Right lobe of liver (tissue), 6 donors: Measurements from ENCODE around the gene LRRN2. TPM values are rescaled to one million over a fixed set of nuclear protein-coding genes. Genes with fewer than 3 reads are reported as not detected.
"Not testable (repeated sequence)": the region's sequence is repeated elsewhere in the genome, so short reads cannot be mapped to it uniquely, and the experiment has no call there.

Experiments used
- ATAC-seq, 4 donors: fragments of 200-7000 bp; cut with Tn5 transposase; one replicate each; pipeline ENCODE4 v1.9.1; 2020; ENCODE audit warnings: mild to moderate bottlenecking in 4 of 4, moderate library complexity in 4 of 4
- DNase-seq, 3 donors: peaks; one replicate each; pipeline ENCODE4 v3.0.0-alpha.2; 2020
- H3K27ac ChIP-seq, 3 donors: fragments of 200-600 bp; one replicate each; pipeline ENCODE4 v1.8.0; 2022
- H3K27me3 ChIP-seq, 2 donors: fragments of 200-600 bp; one replicate each; pipeline ENCODE4 v1.8.0; 2022
- H3K36me3 ChIP-seq, 4 donors: fragments of 200-600 bp; sonication (generic) in 1 of 4; one replicate each; pipeline versions ENCODE4 v1.5.1 to v1.8.0; 2017 to 2022; ENCODE audit warnings: control low read depth in 1 of 4
- H3K4me1 ChIP-seq, 4 donors: fragments of 200-600 bp; sonication (generic) in 1 of 4; one replicate each; pipeline versions ENCODE4 v1.5.1 to v1.8.0; 2017 to 2022; ENCODE audit warnings: control low read depth in 1 of 4
- H3K4me3 ChIP-seq, 3 donors: fragments of 200-600 bp; one replicate each; pipeline ENCODE4 v1.8.0; 2022
- H3K9me3 ChIP-seq, 4 donors: fragments of 200-600 bp; sonication (generic) in 1 of 4; one replicate each; pipeline versions ENCODE4 v1.5.1 to v1.8.0; 2017 to 2022; ENCODE audit warnings: control low read depth in 1 of 4
- CTCF ChIP-seq, 4 donors: fragments of 200-600 bp in 3 of 4; fragments of 450-650 bp in 1 of 4; IDR thresholded peaks; one replicate each; pipeline versions ENCODE4 v1.5.1 to v1.8.0; 2016 to 2022; ENCODE audit warnings: antibody characterized with exemption in 4 of 4, mild to moderate bottlenecking in 2 of 4
- POLR2A ChIP-seq: fragments of 450-650 bp; IDR thresholded peaks from one replicate; pipeline ENCODE4 v1.6.1; 2017; ENCODE audit warnings: antibody characterized with exemption, mild to moderate bottlenecking
- WGBS: methylation state at CpG from one replicate; pipeline ENCODE4 v1.1.6; 2018; ENCODE audit warnings: low coverage, low lambda C conversion rate; ENCODE audit not compliant: insufficient coverage; ENCODE audit errors: missing lambda C conversion rate; 5-methylcytosine and 5-hydroxymethylcytosine counted together
- intact Hi-C, 2 donors: fragments of 100-400 bp; cut with DNase I; formaldehyde crosslinking; loops; one replicate each; pipeline versions ENCODE4 v1.11.2 to v1.14.1; 2022
- total RNA-seq, 6 experiments: library from RNA; depleted of rRNA in 2 of 6; stranded (reverse); fragments of >200 nt in 2 of 6; fragmentation: NEBNext Ultra II Directional in 3 of 6; extraction: Animal tissue kit (Norgen Biotek cat#: 25700) in 3 of 6; gene quantifications; one replicate each; pipeline versions ENCODE4 v1.1.0 to v1.2.4, GENCODE V29; 2016 to 2023
- donor health status: DM: no; HTN: yes; CAD: no.
- donor health status: DM: no; HTN: no; CAD: no.
- donor health status: DM: no; HTN: no; CAD: no.
- donor health status: DM: no; HTN: yes; CAD: no.
- donor health status: DM: no; HTN: yes; CAD: no.

The LRRN2 gene
- total RNA-seq, 6 experiments from 2014 or later, result 0.07 to 0.78 (median 0.25) TPM

GRCh38 chr1:204692841-204693356 lies 7.4 kb upstream of the LRRN2 start:
- TF ChIP-seq POLR2A, result no peak
- TF ChIP-seq CTCF (IDR thresholded peaks at IDR 0.05), result no peak
- ATAC-seq, result no peak
- no peak for DNase-seq
- intact Hi-C loops, result no loop called here
- Histone ChIP-seq H3K9me3 (no peaks in the 10 kb centered on the region), H3K27ac (no peak overlapping the region), H3K36me3 (no peaks in the 10 kb centered on the region), H3K27me3 (no peaks in the 10 kb centered on the region), H3K4me3 (no peak overlapping the region), H3K4me1 (peaks cover 0 to 6% (median 0%) of the 10 kb centered on the region in 4 donors)
- 67% methylated on average over 6 of the region's 7 CpGs for WGBS

DNA sequence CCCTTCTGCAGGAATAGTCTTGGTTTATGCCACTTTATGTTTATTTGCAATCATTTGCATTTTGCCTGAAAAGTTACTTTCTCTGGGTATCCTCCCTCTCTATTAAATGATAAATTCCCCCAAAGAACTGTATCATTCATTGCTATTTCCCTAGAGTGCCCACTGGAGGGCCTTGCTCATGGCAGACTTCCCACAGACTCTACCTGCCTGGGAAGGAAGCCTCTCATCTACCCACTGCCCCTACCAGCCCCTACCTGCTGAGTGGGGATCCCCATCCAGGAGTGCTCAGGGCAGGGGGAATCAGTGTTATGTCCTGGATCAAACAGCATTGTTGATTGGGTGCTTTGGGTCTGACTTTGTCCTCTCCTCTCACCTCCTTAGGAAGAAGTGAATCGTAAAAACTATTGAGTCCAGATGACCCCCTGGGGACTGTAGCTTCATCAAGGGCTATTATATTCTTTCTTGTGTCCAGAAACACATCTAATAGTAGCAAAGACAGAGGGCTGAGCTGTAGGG lies 6.8 kb upstream of the LRRN2 start:
- no peak for DNase-seq
- WGBS, result 90% methylated on average over 1 of the region's 1 CpG
- peak in 2 of 4 donors; percentile 20 to 44 for ATAC-seq
- H3K4me1 ChIP-seq, result peaks cover 0 to 3% (median 0%) of the 10 kb centered on the region in 4 donors
- intact Hi-C loops, result no loop called here
- no peak overlapping the region for H3K27ac ChIP-seq
- no peak overlapping the region for H3K4me3 ChIP-seq
- no peaks in the 10 kb centered on the region for H3K27me3 ChIP-seq
- no peak for TF ChIP-seq POLR2A
- peak in 2 of 4 donors; percentile 18 to 21 for TF ChIP-seq CTCF (IDR thresholded peaks at IDR 0.05)
- no peaks in the 10 kb centered on the region for H3K36me3 ChIP-seq
- H3K9me3 ChIP-seq, result no peaks in the 10 kb centered on the region

- intact Hi-C loops, H3K9me3 ChIP-seq, H3K27me3 ChIP-seq, ATAC-seq, H3K4me1 ChIP-seq, H3K36me3 ChIP-seq, H3K4me3 ChIP-seq, H3K27ac ChIP-seq, DNase-seq: not testable (repeated sequence)
- WGBS, result 73% methylated on average over 6 of the region's 6 CpGs
Observed at GRCh38 chr1:204691328-204691730, 5.8 kb upstream of the LRRN2 start.

DNA sequence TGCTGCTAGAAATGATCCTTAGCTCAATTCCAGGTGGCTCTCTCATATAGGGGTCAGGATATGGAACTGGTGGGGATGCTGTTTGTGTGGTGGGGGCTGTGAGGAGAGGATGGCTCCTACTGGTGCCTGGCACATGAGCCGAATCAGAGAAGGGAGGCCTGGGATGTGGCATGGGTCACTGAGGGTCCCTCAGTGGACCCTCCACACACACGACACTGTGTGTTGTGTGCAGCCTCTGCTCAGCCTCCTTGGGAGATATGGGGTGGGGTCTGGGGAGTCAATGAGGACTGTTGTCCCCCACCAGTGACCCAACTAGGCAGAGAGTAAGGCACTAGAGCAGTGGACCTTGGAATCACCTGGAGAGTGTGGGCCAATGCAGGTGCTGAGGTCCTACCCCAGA lies 3.2 kb upstream of the LRRN2 start:
- WGBS, result no CpG with 5 or more reads among the region's 2 CpGs
- H3K36me3 ChIP-seq, result no peaks in the 10 kb centered on the region
- DNase-seq (no peak), ATAC-seq (no peak)
- H3K27me3 ChIP-seq, result no peaks in the 10 kb centered on the region
- TF ChIP-seq CTCF (IDR thresholded peaks at IDR 0.05) (no peak), POLR2A (no peak)
- intact Hi-C loops, result loop anchor here in 1 of 2 donors (10.0 kb wide), 1 partner anchor 46 kb away; no protein-coding TSS in a partner anchor
- H3K4me3 ChIP-seq, result no peak overlapping the region
- H3K9me3 ChIP-seq, result no peaks in the 10 kb centered on the region
- peaks cover 0 to 11% (median 0%) of the 10 kb centered on the region in 4 donors for H3K4me1 ChIP-seq
- H3K27ac ChIP-seq, result no peak overlapping the region

GRCh38 chr1:204688007-204688406 lies 2.5 kb upstream of the LRRN2 start:
- no peaks in the 10 kb centered on the region for H3K27me3 ChIP-seq
- WGBS, result 91% methylated on average over 2 of the region's 2 CpGs
- TF ChIP-seq POLR2A (no peak), CTCF (IDR thresholded peaks at IDR 0.05) (no peak)

More at GRCh38 chr1:204688007-204688406, 2.5 kb upstream of the LRRN2 start:
- no peak for DNase-seq
- H3K9me3 ChIP-seq, result no peaks in the 10 kb centered on the region
- H3K4me1 ChIP-seq, result peaks cover 0 to 11% (median 0%) of the 10 kb centered on the region in 4 donors
- no peak overlapping the region for H3K27ac ChIP-seq
- intact Hi-C loops, result loop anchor here in 1 of 2 donors (10.0 kb wide), 1 partner anchor 47 kb away; no protein-coding TSS in a partner anchor
- no peak for ATAC-seq
- no peak overlapping the region for H3K4me3 ChIP-seq
- H3K36me3 ChIP-seq, result no peaks in the 10 kb centered on the region
